HepG2 (cell line): Measurements from ENCODE around the gene COMMD1. TPM values are rescaled to one million over a fixed set of nuclear protein-coding genes. Genes with fewer than 3 reads are reported as not detected.

Source experiments
- ATAC-seq: fragments of 200-7000 bp; cut with Tn5 transposase; 3 replicates; pipeline ENCODE4 v1.9.1; 2020; ENCODE audit warnings: mild to moderate bottlenecking, moderate library complexity
- BruUV-seq: library from RNA; stranded (reverse); fragments of 400-500 nt; replicated peaks from 2 replicates; lab custom pipeline; 2021; lab: Mats Ljungman, UMichigan
- CTCF ChIA-PET: fragments of 300-600 bp; formaldehyde crosslinking; extraction: SDS; loops from one replicate; lab custom pipeline; 2021; ENCODE audit warnings: low total read pairs, inconsistent platforms, low intra/inter-chr PET ratio; lab: Yijun Ruan, JAX
- POLR2A ChIA-PET: fragments of 350-600 bp; sonication (Branson Sonifier 250); formaldehyde crosslinking; loops from one replicate; lab custom pipeline; 2020; ENCODE audit warnings: antibody characterized with exemption, inconsistent platforms; lab: Yijun Ruan, JAX
- DNase-seq: peaks from one replicate; pipeline ENCODE4 v3.0.0-alpha.2; 2015; ENCODE audit warnings: low spot score
- FAIRE-seq: peaks from 3 replicates; lab custom pipeline; 2011; peaks lifted over from hg19 to GRCh38; lab: Jason Lieb, UNC
- H2AFZ ChIP-seq: one replicate; pipeline ENCODE4 v1.6.1; 2011; ENCODE audit warnings: low read length, inconsistent platforms
- H3K27ac ChIP-seq: fragments of 300-600 bp; 3 replicates; pipeline ENCODE4 v1.8.0; 2011; ENCODE audit warnings: mixed run types, mild to moderate bottlenecking, mixed read lengths, low read length, inconsistent platforms; ENCODE audit not compliant: insufficient read depth; ENCODE audit errors: extremely low read length
- H3K27me3 ChIP-seq, 2 experiments: fragments of 200-600 bp in 1 of 2; 2 replicates in 1 of 2; 3 replicates in 1 of 2; pipeline versions ENCODE4 v1.6.0 to v1.8.0; 2011; ENCODE audit warnings: low read length in 2 of 2, mild to moderate bottlenecking in 2 of 2, moderate library complexity in 2 of 2, inconsistent platforms in 1 of 2; ENCODE audit not compliant: insufficient read depth in 2 of 2, control insufficient read depth in 1 of 2
- H3K36me3 ChIP-seq, 2 experiments: fragments of 200-600 bp in 1 of 2; replicated peaks in 1 of 2; 2 replicates in 1 of 2; 3 replicates in 1 of 2; pipeline versions ENCODE4 v1.5.1 to v1.8.0; 2011; ENCODE audit warnings: low read length in 2 of 2, inconsistent platforms in 1 of 2; ENCODE audit not compliant: insufficient read depth in 2 of 2, control insufficient read depth in 1 of 2
- H3K4me1 ChIP-seq: 2 replicates; pipeline ENCODE4 v1.5.1; 2012; ENCODE audit warnings: low read length, inconsistent platforms; ENCODE audit not compliant: insufficient read depth
- H3K4me2 ChIP-seq: 2 replicates; pipeline ENCODE4 v1.6.0; 2011; ENCODE audit warnings: low read depth, low read length, inconsistent platforms
- H3K4me3 ChIP-seq, 3 experiments: fragments of 200-600 bp in 1 of 3; sonication (generic), shearing (Covaris generic) in 1 of 3; replicated peaks in 1 of 3; 2 replicates each; pipeline ENCODE4 v1.5.1; 2011 to 2016; ENCODE audit warnings: low read length in 3 of 3, inconsistent platforms in 2 of 3, low read depth in 2 of 3, mild to moderate bottlenecking in 2 of 3, control low read depth in 1 of 3, mixed read lengths in 1 of 3; ENCODE audit not compliant: insufficient read depth in 1 of 3
- H3K79me2 ChIP-seq: one replicate; pipeline ENCODE4 v1.6.1; 2011; ENCODE audit warnings: low read length, inconsistent platforms; ENCODE audit not compliant: insufficient read depth
- H3K9ac ChIP-seq: 2 replicates; pipeline ENCODE4 v1.6.0; 2011; ENCODE audit warnings: mild to moderate bottlenecking, low read depth, low read length, inconsistent platforms; ENCODE audit not compliant: insufficient read depth
- H3K9me3 ChIP-seq: 2 replicates; pipeline ENCODE4 v1.5.1; 2012; ENCODE audit warnings: mild to moderate bottlenecking, low read length
- H4K20me1 ChIP-seq: 2 replicates; pipeline ENCODE4 v1.6.0; 2011; ENCODE audit warnings: inconsistent platforms, mild to moderate bottlenecking, low read length, moderate library complexity; ENCODE audit not compliant: insufficient read depth
- ARID4A ChIP-seq: sonication (generic); formaldehyde crosslinking; IDR thresholded peaks from 2 replicates; pipeline ENCODE4 v1.5.0; 2020; ENCODE audit warnings: mild to moderate bottlenecking, missing genetic modification reagents, borderline replicate concordance
- ATF3 ChIP-seq: sonication (generic); formaldehyde crosslinking; IDR thresholded peaks from 2 replicates; pipeline ENCODE4 v1.4.0; 2020; ENCODE audit warnings: missing genetic modification reagents
- HOXD1 ChIP-seq: sonication (generic); formaldehyde crosslinking; IDR thresholded peaks from 2 replicates; pipeline ENCODE4 v1.5.0; 2020; ENCODE audit warnings: missing genetic modification reagents
- KDM6A ChIP-seq: IDR thresholded peaks from 2 replicates; pipeline ENCODE4 v1.6.1; 2016; ENCODE audit warnings: low read depth
- KLF12 ChIP-seq: sonication (generic); formaldehyde crosslinking; IDR thresholded peaks from 2 replicates; pipeline ENCODE4 v1.4.0; 2020; ENCODE audit warnings: missing genetic modification reagents, borderline replicate concordance
- MBNL3 ChIP-seq: fragments of 250-450 bp; sonication (Bioruptor Pico); conservative IDR thresholded peaks from 2 replicates; pipeline ENCODE4 v1.8.0; 2022; ENCODE audit warnings: mild to moderate bottlenecking, inconsistent platforms
- MED8 ChIP-seq: sonication (generic); formaldehyde crosslinking; IDR thresholded peaks from 2 replicates; pipeline ENCODE4 v1.8.1; 2023; ENCODE audit warnings: mild to moderate bottlenecking, missing genetic modification reagents; ENCODE audit not compliant: insufficient replicate concordance
- MEIS1 ChIP-seq: sonication (generic); formaldehyde crosslinking; IDR thresholded peaks from 2 replicates; pipeline ENCODE4 v1.9.0; 2021; ENCODE audit warnings: mild to moderate bottlenecking, missing genetic modification reagents, moderate library complexity, borderline replicate concordance
- MTA1 ChIP-seq: sonication (generic); formaldehyde crosslinking; IDR thresholded peaks from 2 replicates; pipeline ENCODE4 v1.4.0; 2020; ENCODE audit warnings: missing genetic modification reagents, mild to moderate bottlenecking, borderline replicate concordance
- TOPORS ChIP-seq: sonication (generic); formaldehyde crosslinking; IDR thresholded peaks from 2 replicates; pipeline ENCODE4 v1.8.0; 2023; ENCODE audit warnings: mild to moderate bottlenecking, missing genetic modification reagents
- ZBTB21 ChIP-seq: sonication (generic); formaldehyde crosslinking; IDR thresholded peaks from 2 replicates; pipeline ENCODE4 v1.4.0; 2020; ENCODE audit warnings: missing genetic modification reagents
- ZNF484 ChIP-seq: sonication (generic); formaldehyde crosslinking; IDR thresholded peaks from 2 replicates; pipeline ENCODE4 v1.5.1; 2020; ENCODE audit warnings: mild to moderate bottlenecking, low read depth, missing genetic modification reagents, borderline replicate concordance
- ZNF557 ChIP-seq: sonication (generic); formaldehyde crosslinking; IDR thresholded peaks from 2 replicates; pipeline ENCODE4 v1.4.0; 2020; ENCODE audit warnings: missing genetic modification reagents
- ZNF737 ChIP-seq: sonication (generic); formaldehyde crosslinking; IDR thresholded peaks from 2 replicates; pipeline ENCODE4 v1.5.0; 2020; ENCODE audit warnings: missing genetic modification reagents, mild to moderate bottlenecking, borderline replicate concordance
- ZNF780A ChIP-seq: sonication (generic); formaldehyde crosslinking; IDR thresholded peaks from 2 replicates; pipeline ENCODE4 v1.8.0; 2022; ENCODE audit warnings: mild to moderate bottlenecking, missing genetic modification reagents, moderate library complexity
- WGBS: methylation state at CpG from one replicate; pipeline ENCODE4 v1.1.6; 2017; ENCODE audit warnings: low lambda C conversion rate; 5-methylcytosine and 5-hydroxymethylcytosine counted together
- in situ Hi-C: cut with HindIII; loops from 2 replicates; pipeline ENCODE4 v1.10.0; 2017; ENCODE audit warnings: low pct_unique_long_range_greater_than_20kb; ENCODE audit not compliant: extremely low pct_ligation_motif_present
- intact Hi-C: fragments of 100-400 bp; cut with micrococcal nuclease; formaldehyde crosslinking; loops from one replicate; pipeline ENCODE4 v1.10.0; 2022; ENCODE audit not compliant: unreplicated experiment
- polyA plus RNA-seq, 8 experiments: library from polyadenylated mRNA; depleted of rRNA in 3 of 8; stranded (reverse) in 7 of 8; unstranded in 1 of 8; fragments of >200 nt; fragmentation: Illumina TruSeq in 4 of 8; extraction: Trizol in 4 of 8; gene quantifications; 2 replicates each; pipeline versions ENCODE4 v1.2.1 to v1.2.3, GENCODE V29; 2011 to 2016; ENCODE audit warnings: low read depth in 4 of 8, missing spikeins in 1 of 8, mixed read lengths in 1 of 8; ENCODE audit not compliant: insufficient read depth in 1 of 8
- total RNA-seq, 5 experiments: library from RNA; depleted of rRNA; stranded (reverse); fragments of >200 nt; fragmentation: Illumina TruSeq; extraction: Trizol; gene quantifications; 2 replicates each; pipeline ENCODE4 v1.2.3, GENCODE V29; 2016; ENCODE audit warnings: low read depth in 1 of 5
- TF ChIP-seq, protein P1 (sequence below): IDR thresholded peaks from 2 replicates; pipeline ENCODE4 v1.6.1; 2016

Gene COMMD1
- total and polyA plus RNA-seq, 2 of the 13 experiments (the other 11 are each of a cell fraction or from before 2014, with no cell fraction given) = 25.7 to 105 TPM

DNA sequence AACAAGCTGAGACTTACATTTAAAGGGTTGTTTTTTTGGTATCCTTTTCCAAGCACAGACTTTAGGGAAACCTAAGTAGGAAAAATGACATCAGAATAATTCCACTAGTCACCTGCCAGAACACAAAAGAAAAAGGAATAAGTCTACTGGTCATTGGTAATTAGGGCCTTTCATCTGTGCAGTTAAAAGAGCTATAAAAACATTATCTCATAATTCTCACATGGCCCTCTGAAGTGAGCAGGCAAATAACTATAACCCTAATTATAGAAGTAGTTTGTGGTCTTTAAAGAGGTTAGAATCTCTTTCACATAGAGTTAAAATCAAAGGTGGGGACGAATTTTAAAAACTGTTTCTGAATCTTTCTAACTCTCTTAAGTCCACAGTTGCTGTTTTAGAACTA lies 179.3 kb downstream of the COMMD1 start (continued):
- TF ChIP-seq MTA1 (no peak), MED8 (CRISPR knock-in tag) (no peak), ARID4A (CRISPR knock-in tag) (no peak), ATF3 (CRISPR knock-in tag) (no peak), HOXD1 (no peak)

- no peak overlapping the region for H3K9ac ChIP-seq
- ChIA-PET CTCF (no interaction called here), POLR2A (no interaction called here)
- WGBS = 89% methylated on average over 3 of the region's 3 CpGs
- no peaks in the 10 kb centered on the region for H3K27me3 ChIP-seq
- BruUV-seq = no TSS peak
- no peaks in the 10 kb centered on the region for H3K9me3 ChIP-seq
- H3K4me1 ChIP-seq = no peaks in the 10 kb centered on the region
- no peak overlapping the region for H2AFZ ChIP-seq
- FAIRE-seq (no peak), DNase-seq (no peak), ATAC-seq (no peak)
- no peaks in the 10 kb centered on the region for H3K36me3 ChIP-seq
- H3K79me2 ChIP-seq = no peaks in the 10 kb centered on the region
- no peaks in the 10 kb centered on the region for H4K20me1 ChIP-seq
- in situ Hi-C loops = no loop called here
- no peak overlapping the region for H3K4me2 ChIP-seq
- TF ChIP-seq KLF12 (CRISPR knock-in tag) (no peak), ZBTB21 (CRISPR knock-in tag) (no peak), KDM6A (CRISPR knock-in tag) (no peak), ZNF780A (CRISPR knock-in tag) (no peak), MBNL3 (CRISPR knock-in tag) (no peak), TOPORS (CRISPR knock-in tag) (no peak), ZNF737 (CRISPR knock-in tag) (no peak), MEIS1 (CRISPR knock-in tag) (no peak), ZNF557 (no peak), ZNF484 (CRISPR knock-in tag) (no peak)
- TF ChIP-seq, protein P1, sequence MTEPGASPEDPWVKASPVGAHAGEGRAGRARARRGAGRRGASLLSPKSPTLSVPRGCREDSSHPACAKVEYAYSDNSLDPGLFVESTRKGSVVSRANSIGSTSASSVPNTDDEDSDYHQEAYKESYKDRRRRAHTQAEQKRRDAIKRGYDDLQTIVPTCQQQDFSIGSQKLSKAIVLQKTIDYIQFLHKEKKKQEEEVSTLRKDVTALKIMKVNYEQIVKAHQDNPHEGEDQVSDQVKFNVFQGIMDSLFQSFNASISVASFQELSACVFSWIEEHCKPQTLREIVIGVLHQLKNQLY (CRISPR knock-in tag) = no peak
- H3K4me3 ChIP-seq = no peak overlapping the region
- intact Hi-C loops = no loop called here
- H3K27ac ChIP-seq = no peak overlapping the region
Observed at GRCh38 chr2:62089658-62090057, 184.2 kb downstream of the COMMD1 start.
